GM19240 (cell line): Measurements from ENCODE around the gene CMIP.

ENCODE experiments used
- DNase-seq: peaks from one replicate; pipeline ENCODE4 v3.0.0; 2011; ENCODE audit warnings: low spot score; ENCODE audit not compliant: insufficient read length

Gene CMIP

DNA sequence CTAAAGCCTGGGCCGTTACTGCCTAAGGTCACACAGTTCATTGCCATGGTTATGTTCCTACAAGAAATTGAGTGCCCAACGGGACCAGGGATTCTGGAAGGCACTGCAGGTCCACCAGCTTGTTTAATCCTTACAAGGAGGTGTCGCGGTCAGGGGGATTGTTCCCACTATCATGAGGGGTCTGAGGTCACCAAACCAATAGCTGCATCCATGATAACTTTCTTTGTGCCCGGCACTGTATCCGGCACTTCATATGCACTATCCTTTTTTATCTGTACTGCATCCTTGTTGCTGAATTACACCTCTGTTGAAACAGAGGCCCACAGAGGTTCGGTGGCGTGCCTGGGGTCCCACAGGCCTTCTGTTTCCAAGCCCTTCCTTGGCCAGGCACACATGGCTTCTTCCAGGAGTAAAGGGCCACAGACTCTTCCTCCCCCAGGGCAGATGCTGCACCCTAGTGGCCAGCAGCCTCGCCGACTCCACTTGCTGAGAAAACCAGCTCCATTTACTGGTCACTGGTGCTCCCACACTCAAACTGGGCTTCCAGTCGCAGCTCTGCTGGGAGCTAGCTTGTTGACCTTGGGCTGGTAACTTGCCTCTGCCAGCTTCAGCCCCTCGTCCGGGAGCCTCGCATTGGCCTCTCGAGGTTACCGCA lies 252.5 kb downstream of the CMIP start:
- peak; percentile 48 for DNase-seq

DNA sequence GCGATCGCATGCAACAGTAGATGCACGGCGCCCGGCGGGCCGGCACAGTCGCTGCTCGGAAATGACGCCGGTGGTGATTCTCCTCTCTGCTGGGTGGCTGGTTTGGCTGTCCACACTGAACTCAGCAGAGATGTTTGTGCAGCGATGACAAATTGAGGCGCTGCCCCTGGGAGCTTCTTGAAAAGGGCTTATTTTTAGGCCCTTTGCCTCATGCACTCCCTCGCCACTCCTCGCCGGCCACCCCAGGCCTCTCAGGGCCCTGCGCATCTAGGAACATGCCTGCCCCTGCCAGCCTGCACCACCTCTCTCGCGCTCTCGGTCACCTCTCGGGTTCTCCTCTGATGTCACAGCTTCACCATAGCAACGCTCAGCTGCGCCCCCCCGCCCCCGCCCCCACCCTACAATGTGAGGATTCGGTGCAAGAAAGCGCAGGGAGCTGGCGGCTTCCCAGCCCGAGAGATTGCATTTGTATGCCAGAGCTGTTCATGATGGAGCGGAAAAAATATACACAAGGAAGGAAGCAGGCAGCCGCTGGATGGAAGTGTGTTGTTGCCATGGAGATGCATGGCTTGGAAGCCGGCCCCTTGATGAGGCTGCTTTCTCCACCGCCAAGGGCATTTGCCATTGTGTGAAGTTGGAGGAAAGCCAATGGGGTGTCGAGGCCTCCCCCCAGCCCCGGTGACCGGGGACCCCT lies 253.2 kb downstream of the CMIP start:
- DNase-seq = no peak

DNA sequence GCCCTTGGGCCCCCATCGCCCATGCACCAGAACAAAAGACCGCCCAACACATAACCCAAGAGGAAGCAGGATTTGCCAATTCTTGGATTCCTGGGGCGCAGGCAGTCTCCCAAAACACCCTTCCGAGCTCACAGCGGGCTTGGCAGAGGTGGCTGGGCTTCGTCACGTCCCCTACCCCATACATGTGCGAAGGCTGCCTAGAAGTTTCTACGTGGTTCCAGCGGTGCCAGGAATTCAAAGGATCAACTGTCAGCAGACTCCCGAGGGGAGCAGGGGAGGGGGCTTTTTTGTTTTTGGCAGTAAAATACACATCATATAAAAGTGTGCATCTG lies 253.7 kb downstream of the CMIP start:
- DNase-seq = no peak

DNA sequence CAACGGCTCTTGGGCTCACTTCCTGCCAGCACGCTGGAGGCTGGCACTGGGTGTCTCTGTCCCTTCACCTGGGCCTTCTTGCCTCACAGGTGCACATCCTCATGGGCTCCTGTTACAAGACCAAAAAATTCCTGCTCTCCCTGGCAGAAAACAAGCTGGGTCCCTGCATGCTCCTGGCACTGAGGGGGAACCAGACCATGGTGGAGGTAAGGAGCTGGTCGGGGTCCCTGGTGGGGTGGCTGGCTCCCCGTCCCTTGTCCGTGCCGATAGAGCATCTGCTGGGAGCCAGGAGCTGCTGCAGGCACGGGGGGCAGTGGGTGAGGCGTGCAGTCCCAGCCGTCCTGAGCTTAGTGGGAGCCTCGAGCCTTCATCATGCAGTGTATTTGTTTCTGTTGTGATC lies 255.0 kb downstream of the CMIP start:
- no peak for DNase-seq

DNA sequence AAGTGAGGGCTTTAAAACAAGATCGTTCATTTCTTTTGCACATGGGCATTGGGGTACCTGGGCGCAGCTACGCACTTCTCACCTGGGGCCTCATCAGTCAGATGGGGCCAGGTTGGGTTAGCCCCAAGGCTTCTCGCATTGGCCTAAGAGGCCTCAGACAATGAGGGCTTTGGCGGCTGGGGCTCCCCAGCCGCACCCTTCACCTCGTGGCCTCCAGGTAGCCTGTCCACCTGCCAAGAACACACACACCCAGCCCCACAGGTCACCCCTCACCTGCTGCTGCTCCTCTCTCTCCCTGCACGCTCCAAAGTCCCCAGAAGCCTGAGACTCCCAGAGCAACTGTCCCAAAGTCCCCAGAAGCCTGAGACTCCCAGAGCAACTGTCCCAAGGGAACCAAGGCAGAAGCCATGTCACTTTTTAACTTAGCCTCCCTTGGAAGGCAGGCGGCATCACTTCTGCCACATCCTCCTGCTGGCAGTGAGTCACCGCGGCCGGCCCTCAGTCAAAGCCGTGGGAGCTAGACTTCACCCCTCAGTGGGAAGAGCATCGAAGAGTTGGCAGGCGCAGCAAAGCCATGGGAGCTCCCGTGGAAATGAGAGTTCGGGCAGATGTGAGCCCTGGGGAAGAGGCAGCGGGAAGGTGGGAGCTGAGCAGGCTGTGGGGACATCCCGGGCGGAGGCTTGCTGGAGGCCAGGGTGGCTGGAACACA lies 255.6 kb downstream of the CMIP start:
- no peak for DNase-seq

DNA sequence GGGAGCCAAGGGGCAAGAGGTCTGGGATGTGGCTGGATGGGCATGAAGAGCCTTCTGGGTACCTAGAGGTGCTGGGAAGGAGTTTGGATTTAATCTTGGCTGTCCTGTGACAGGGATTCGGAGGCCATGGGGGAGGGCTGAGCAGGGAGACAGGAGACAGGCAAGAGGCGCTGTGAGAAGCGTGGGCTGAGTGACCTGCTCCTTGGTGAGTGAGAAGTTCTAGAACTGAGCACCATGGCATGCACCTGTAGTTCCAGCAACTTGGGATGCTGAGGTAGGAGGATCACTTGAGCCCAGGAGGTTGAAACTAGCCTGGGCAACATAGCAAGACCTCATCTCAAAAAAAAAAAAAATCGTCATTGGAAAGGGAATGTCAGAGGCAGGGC lies 256.2 kb downstream of the CMIP start:
- no peak for DNase-seq

DNA sequence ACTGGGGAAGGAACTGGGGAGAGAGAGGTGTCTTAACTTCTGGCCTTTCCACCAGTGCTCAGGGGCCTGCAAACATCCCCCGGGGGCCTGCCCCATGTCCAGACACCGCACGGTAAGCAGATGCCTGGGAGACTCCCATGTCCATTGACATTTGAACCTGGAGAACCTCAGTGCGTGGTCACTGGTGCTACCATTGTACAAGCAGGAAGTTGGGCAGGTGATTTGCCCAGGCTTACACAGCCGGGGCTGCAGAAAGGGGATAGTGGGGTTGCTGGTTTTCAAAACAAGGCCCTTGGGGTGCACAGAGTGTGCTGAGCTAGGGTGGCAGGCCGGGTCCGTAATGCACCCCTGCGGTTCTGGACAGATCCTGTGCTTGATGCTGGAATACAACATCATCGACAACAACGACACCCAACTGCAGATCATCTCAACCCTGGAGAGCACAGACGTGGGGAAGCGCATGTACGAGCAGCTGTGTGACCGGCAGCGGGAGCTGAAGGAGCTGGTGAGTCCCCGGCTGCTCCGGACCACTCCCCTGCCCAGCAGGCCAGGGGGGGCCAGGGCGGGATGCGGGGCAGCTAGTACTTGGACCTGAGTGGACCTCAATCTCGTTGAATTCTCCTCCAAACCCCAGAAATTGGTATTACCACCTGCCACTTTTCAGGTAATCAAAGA lies 256.8 kb downstream of the CMIP start:
- DNase-seq = no peak

DNA sequence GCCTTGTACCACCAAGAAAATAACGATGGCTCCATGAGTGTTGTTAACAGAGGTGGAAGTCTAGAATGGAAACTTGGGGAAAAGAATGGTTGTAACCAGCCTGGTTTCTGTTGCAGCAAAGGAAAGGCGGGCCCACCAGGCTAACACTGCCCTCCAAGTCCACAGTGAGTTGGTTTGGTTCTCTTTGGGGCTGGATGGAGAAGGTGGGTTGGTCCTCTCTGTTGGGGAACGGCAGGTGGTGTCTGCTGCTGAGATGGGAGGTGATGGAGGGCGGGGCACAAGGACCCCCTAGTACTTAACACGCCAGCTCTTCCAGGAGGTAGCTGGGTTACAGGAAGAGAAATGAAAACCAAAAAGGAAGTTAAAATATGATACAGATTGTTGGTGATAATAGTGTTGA lies 257.9 kb downstream of the CMIP start:
- no peak for DNase-seq

DNA sequence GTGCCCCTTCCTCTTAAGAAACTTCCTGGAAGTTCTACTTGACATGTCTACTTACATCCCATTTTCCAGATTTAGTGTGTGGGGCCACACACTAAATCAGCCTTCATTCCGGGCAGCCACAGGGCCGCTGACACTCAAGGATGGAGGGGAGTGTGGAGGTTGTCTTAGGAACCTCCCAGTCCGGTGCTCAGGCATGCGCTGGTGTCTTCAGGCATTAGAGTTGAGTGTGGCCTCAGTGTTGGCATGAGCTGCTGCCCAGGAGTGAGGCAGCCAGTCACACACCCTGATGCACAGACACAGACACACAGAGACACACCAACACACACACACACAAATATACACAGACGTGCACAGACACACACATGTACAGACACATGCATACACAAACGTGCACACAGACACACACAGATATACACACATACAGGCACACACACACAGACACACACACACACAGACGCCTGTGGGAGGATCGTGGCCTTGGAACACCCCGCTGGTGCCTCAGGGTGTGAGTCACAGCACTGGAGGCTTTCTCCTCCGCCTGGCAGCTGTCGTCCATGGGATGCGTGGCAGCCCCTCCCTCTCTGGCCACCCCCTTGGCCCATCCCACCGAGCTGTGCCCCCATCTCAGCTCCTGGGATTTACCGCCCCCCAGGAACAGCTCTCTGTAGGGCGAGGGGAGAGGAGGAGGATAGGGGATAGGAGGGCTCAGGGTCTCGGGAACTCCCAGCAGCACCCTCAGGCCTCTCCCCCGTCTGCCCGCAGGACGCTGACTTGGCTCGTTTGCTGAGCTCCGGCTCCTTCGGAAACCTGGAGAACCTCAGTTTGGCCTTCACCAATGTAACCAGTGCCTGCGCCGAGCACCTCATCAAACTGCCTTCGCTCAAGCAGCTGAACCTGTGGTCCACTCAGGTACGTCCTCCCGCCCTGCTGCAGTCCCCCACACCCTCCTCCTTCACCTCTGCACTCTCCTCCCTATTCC lies 258.9 kb downstream of the CMIP start:
- DNase-seq = no peak

DNA sequence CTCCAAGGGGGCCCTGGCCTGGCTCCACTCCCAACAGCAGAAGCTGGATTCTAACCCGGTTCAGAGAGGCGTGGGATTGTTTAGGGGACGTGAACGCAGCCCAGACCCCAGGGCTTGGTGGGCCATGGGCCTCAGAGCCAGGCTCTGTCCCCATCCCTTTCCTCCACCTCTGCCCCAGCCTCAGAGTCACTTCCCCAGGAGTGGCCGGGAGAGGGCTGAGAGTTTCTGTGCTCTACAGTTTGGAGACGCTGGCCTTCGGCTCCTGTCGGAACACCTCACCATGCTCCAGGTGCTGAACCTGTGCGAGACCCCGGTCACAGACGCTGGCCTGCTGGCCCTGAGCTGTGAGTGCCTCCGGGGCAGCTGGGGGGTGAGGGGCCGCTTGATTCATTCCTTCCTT lies 260.7 kb downstream of the CMIP start:
- DNase-seq = no peak

DNA sequence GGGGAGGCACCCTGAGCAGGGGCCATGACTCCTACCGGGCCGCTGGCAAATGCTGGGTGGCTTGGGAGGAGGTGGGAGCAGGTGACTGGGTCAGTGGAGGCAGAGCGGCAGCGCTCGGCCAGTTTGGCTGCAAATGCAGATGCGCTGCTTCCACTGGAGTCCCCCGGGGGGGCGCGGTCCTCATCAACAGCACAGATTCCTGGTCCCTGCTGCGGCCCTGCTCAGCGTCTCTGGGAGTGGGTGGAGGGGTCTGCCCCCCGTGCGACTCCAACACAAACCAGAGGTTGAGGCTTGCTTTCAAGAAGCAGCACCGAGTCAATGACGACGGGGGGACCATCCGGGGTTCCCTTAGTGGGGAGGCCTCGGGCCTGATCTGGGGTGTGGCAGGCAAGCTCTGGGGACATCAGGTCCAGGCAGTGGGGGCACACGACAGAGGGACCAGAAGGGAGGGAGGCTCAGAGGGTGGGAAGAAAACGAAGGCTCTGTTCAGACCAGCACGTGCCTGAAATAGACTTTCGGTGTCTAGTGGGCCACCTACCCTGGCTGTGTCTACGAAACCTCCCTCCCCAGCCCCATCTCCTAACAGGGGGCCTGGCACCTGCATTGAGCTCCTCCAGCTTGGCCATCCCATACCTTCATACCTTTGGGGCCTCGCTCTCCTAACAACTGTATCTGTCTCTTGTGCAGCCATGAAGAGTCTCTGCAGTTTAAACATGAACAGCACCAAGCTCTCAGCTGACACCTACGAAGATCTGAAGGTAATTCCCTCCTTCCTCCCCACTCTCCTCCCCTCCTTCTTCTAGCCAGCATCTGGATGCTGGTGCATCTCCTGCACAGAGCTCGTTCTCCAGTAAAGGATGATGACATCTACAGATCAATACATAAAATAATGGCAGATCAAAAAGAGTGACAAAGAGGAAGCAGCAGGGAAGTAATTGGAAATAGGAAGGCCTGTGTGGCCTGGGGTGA lies 262.0 kb downstream of the CMIP start:
- DNase-seq = no peak

DNA sequence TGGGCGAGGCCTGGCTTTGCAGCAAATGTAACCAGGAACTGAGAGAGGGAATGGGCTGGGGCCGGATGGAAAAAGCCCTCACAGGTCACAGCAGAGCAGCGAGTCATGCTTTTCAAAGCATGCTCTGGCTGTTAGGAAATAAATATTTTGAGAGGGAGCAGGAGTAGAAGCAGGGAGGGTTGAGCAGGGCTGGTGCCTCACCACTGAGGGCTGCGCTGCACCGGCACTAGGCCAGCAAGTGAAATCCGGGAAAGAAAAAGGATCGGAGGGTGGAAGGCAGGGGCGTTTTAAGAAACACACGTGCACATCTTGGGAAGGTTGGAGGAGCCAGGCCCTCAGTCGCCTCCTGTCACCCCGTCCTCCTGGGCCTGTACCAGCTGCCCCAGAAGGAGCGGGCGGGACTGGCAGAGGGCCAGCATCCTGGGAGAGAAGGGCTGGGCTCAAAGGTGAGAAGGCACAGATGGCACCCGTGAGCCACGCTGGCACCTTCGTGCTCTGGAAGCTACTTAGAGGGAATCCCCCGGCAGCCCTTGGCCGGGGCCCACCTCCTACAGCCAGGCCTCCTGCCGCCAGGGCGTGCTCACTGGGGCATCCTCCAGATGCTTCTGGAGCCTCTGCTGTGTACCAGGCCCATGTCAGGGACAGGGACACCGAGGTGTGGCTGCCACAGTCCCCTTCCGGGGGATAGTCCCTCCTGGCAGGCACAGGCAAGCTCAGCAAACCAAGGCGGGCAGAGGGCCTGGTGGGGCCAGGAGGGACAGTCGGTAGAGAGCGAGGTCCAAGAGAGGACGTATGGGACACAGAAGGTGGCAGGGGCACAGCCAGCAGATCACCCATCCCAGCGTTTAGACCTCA lies 263.0 kb downstream of the CMIP start:
- no peak for DNase-seq

DNA sequence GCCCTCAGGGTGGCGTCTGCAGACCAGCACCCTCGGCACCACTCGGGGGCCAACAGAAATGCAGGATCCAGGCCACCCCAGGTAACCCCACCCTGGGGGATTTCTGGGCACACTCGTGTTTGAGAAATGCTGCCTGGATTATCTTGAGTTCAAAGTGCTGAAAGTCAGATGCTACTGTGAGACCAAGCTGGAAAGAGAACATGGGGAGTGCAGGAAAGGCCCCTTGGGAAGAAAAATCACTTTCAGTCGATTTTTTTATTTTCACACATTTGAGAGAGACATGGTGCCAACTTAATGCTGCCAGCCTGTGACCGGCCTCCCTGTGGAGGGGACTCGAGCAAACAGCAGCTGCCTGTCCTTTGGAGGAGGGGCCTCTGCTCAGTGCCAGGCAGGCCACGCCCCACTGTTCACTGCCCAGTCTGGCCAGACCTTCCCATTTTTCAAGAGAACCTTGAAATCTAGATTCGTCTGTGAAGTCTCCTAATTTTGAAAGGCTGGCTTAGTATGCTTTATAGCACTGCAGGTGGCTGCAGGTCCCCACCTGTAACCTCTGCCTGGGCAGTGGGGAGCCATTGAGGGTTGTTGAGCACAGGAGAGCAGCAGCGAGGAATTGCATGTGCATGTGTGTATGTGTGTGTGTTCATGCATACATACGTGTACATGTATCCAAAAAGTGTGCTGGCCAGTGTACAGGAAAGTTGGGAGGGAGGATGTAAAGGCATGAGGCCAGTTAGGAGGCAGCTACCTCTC lies 263.8 kb downstream of the CMIP start:
- DNase-seq = no peak

DNA sequence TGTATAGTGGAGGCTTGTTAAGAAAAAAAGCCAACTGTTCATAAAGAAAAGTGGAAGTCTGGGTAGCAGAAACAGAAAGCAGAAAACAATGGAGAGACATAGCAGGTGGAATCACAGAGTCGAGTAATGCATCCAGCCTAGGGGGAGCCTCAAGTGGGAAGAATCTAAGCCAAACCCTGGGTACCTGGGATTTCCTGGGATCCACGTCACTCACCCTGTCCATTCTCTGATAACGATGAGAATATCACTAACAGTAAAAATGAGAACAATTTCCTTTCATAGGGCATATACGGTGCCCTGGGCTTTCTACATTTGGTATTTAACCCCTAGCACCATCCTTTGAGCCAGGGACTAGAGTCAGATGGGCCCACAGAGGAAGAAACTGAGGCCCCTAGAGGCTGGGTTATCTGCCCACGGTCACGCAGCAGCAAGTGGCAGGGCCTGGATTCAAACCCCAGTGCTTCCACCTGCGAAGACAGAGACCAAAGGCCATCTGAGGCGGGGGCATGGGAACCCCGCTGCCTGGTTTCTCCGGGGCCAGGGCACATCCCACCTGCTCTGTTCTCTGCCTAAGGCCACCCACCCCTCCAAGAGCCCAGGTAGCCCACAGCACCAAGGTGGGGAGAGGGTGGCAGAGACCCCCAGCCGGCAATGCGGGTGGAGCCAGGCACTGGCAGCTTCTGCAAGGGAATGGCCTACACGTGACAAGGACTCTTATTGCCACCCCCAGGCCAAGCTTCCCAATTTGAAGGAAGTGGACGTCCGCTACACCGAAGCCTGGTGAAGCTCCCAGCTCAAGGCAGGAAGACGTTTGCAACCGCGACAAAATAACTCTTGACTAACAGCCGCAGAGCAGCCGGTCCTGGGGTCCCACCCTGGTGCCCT lies 264.6 kb downstream of the CMIP start:
- no peak for DNase-seq

DNA sequence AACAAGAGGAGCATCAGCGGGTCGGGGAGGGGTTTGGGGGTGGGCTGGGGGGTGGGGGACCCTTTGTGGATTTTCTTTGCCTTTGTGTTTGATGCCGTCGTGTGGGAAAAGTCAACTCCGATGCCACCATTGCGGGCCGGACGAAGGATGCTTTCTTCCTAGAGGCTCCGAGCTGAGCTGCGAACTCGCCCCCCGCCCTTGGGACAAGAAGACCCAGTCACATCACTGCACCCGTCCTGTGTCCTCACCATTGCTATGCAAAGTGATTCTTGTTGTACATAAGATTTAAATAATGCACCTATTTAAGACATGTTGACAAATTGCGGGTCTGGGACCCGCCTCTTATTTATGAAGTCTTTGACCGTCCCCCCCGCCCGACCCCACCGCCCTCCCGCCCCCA lies 265.4 kb downstream of the CMIP start:
- DNase-seq = no peak

DNA sequence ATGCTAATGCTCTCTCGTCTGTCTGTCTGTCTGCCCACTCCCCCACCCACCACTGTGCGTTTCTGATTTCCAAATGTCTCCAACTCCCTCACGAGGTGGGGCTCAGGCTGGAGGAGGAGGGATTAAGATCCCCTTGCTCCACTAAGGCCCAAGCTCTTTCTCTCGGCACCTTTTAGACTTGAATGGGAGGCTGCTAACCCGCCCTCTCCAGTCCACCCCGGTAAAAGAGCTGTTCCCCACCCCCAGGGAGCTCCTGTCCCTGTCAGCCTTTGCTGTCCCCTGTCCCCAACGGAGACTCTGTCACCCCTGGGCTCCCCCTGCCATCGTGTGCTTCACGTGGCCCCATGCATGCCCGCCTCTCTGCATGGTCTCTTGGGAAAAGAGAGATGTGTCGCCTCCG lies 266.0 kb downstream of the CMIP start:
- DNase-seq = no peak

DNA sequence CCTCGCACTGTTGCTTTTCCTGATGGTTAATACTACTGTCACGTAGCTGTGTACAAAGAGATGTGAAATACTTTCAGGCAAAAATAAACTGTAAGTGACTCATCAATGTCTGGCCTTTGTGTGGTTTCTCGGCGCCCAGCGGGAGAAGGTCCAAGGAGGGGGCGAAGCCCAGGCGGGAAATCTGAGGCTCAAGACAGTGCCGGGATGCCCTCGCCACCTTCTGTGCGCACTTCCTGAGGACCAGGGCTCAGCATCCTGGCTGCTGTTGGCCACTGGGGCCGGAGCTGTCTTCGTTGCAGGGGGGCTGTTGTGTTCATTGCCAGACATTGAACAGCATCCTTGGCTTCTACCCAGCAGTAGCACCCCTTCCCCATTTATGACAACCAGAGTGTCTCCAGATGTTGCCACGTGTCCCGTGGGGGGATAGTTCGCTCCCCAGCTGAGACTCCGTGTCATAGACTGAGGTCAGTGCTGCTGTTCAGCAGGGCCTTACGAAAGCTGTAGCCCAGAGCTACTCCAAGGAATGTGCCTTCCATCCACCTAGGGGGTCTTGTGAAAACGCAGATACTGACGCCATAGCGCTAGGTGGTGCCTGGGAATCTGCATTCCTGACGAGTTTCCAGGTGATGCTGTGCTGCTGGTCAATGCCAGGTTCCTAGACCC lies 267.2 kb downstream of the CMIP start:
- DNase-seq = no peak
